ENCODE measurements around the gene ARFGEF3.

DNA sequence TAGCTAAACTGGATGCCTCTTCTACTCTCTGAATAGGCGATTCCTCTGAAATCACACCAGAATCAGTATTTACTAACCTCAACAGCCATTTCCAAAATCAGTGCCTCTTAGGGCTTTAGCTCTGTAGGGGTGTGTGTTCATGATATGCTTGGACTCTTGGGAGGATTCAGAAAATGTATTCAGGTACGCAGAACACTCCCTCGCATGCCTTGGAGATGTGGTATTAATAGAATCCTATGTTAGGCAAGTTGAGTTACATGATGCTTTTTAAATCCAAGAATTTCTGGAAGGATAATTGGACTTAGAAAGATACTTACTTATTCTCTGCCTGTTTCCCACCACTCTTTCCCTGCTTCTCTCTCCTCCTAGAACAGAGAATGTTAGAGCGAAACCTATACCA lies 88.3 kb downstream of the ARFGEF3 start:
- TF ChIP-seq POLR2AphosphoS5 (IDR thresholded peaks at IDR 0.05; ENCODE audit: low read depth, low read length) (no peak), TAF1 (IDR thresholded peaks at IDR 0.05; ENCODE audit: borderline replicate concordance, insufficient read depth, low read length) (no peak)
